Fibroblast of skin of right quadriceps (primary cell): ENCODE measurements around the gene NBPF1.
A peak's percentile ranks its signal among the peaks of the same experiment; 100 is the strongest.
"Not testable (repeated sequence)": the region's sequence is repeated elsewhere in the genome, so short reads cannot be mapped to it uniquely, and the experiment has no call there.

Experiments used
- DNase-seq: peaks from one replicate; pipeline ENCODE4 v3.0.0-alpha.2; 2013

The NBPF1 gene

DNA sequence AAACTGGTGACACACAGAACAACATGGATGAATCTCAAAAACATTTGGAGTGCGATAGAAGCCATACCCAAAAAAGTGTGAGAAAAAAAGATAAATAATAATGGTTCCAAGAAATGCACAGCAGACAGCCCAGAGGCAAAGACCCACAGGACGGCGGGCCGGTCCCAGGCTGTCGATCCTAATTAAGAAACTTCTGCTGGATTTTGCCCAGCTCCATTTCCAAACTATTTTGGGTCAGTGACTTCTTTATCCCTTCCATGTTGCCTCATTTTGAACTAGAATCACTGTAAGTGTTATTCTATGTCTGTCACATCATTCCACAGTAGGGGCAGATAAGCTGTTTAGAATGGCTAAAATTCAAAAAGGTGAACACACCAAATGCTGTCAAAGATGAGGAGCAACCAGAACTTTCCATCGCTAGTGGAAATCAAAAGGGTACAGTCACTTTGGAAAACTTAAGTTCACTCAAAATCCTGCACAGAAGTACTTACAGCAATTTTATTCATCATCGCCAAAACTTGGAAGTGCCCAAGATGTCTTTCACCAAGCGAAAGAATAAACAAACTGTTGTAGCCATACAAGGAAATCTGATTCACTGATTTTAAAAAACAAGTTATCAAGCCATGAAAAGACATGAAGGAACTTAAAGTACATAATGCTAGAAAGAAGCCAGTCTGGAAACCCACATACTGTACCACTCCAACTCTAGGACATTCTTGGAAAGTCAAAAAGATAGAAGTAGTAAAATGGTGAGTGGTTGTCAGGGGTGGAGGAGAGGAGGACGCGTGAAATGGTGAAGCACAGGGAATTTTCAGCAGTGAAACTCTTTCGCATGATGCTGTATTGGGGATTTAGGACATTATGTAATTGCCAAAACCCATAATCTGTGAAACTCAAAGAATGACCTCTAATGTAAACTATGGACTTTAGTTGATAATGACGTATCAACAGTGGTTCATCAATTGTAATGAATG, 7.5 kb downstream of the NBPF1 start:
- no peak for DNase-seq

DNA sequence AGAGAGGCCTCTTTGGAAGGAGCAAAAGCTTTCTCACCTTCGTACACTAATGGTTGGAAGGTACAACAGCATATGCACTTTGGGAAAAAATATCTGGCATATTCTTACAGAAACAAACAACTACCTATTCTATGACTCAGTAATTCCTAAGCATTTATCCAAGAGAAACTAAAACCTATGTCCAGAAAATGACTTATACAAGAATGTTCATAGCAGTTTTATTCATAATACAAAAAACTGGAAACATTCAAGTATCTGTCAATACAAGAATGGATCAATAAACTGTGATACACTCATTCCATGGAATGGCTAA, 8.2 kb downstream of the NBPF1 start:
- no peak for DNase-seq

- not testable (repeated sequence) for DNase-seq
Measured at GRCh38 chr1:16604514-16605212, 8.7 kb downstream of the NBPF1 start.

DNA sequence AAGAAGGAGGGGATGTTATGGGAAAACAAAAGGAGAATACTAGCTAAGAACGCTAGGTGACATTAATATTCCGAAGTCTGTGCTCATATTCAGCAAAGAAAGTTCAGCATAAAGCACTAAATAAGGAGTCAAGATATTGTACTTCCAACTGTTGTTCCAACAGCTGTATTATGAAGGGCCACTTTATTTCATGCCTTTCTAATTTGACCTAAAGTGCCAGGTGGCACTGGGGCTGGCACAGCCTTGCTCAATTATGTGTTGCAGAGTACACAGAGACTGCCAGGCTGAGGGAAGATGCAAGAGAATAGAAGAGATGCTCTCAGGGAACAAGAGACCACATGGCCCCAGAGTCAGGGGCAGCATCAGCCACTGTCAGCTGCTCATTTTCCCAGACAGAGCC, 9.7 kb downstream of the NBPF1 start:
- not testable (repeated sequence) for DNase-seq

- not testable (repeated sequence) for DNase-seq
Measured at GRCh38 chr1:16602336-16603011, 10.9 kb downstream of the NBPF1 start.

DNA sequence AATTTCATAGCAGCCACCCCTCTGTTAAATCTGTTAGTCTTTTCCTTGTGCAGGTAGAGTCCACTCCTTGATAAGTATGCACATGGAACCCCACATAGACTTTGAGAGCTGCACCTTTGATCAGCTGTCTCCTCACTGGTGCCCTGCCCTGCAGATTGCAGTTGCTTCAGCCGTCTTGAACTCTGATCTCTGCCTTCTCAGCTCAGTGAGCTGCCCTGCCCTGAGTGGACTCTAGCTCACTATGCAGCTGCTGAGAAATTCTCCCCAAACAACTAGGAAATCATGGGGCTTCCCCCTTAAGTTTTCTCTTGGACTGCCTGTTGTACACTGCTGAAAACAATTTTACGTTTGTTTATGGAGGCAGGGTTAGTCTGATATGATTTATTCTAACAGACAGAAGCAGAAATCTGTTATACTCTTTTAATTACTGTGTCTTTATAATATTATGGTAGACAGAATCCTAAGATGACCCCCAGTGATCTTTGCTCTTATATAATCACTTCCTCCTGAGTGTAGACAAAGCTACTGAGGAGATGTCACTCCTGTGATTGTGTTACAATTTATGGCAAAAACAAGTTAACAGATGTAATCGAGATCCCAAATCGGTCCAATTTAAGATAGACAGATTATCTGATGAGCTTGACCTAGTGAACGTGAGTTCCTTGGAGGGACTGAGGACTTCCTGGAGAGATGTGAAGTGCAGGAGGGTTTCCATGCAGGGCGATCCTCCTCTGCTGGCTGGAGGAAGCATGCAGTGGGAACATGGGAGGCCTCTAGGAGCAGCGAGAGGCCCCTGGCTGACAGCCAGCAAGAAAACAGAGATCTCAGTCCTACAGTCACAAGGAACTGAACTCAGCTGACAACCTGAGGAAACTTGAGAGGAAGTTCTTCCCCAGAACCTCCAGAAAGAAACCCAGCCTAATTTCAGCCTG, 12.2 kb downstream of the NBPF1 start:
- not testable (repeated sequence) for DNase-seq

- DNase-seq, result not testable (repeated sequence)
Measured at GRCh38 chr1:16599326-16599725, 14.0 kb downstream of the NBPF1 start.

DNA sequence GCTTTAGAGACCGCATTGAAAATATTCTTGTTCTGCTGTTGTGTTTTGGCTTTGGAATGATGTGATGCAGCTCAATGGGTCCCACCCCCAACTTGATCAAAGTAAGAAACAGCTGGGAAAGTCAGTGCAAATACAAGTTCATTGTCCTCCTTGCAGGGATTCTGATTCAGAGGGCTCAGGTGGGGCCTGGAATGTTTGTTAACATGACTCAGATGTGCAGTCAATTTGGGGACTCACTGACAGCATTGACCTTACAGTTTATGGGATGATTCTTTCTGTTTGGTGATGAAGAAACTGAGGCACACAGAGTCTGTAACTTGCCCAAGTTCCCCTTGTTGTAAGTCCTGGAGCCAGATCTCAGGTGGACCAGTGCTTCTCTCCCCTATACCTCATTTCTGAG, 18.1 kb downstream of the NBPF1 start:
- DNase-seq, result not testable (repeated sequence)

- DNase-seq, result not testable (repeated sequence)
Measured at GRCh38 chr1:16591845-16592244, 21.5 kb downstream of the NBPF1 start.

DNA sequence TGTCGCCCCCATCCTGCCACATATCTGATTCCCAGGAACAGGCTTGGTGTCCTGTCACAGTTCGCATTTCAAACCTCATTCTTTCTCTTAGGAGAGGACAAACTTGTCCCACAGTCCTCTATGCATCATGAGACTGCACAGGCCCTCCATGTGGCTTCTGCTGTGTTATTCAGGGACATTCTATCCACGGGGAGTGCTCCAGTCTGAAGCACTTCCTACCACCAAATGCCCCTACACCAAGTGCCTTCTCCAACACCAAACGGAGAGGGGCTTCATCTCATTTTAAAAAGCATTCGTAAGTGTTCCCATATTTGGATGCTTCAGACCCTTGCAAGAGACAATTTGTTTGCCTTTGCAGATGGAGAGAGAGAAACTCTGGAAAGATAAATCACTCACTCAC, 25.3 kb downstream of the NBPF1 start:
- DNase-seq, result not testable (repeated sequence)

GRCh38 chr1:16587639-16588038, 25.7 kb downstream of the NBPF1 start:
- DNase-seq, result not testable (repeated sequence)

DNA sequence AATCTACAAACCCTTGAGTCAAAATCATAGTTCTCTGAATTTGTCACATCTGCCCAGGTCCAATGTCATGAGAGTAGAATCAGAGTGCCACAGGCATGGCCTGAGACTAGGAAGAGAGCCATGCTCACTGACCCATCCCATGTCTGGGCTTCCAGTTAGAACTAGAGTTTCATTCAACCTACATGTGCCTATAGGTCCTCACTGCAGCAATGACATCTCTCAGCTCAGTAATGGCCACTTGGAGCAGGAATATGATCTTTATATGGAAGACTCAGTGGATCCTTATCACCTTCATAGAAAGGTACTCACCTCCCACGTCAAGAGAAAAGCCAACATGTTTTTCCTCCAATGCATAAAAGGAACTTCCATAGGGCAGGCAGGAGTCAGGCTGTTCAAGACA, 48.0 kb downstream of the NBPF1 start:
- not testable (repeated sequence) for DNase-seq

DNA sequence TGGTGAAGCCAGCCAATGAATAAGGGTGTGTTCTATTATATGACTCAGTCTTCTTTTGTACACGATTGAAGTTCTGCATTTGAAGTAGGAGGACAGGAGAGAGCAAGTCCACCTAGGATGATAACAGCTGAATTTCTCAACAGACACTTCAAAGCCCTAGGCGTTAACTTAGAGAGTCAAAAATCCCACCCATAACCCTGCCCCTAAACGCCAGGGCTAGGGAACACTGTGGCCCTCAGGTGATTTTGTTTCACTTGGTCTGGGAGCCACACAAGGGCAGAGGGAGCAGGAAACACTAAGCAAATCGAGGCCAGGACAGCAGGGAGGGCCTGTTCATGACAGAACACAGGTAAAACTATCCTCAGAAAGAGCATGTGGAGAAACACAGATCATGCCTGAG, 52.3 kb downstream of the NBPF1 start:
- DNase-seq, result not testable (repeated sequence)

DNA sequence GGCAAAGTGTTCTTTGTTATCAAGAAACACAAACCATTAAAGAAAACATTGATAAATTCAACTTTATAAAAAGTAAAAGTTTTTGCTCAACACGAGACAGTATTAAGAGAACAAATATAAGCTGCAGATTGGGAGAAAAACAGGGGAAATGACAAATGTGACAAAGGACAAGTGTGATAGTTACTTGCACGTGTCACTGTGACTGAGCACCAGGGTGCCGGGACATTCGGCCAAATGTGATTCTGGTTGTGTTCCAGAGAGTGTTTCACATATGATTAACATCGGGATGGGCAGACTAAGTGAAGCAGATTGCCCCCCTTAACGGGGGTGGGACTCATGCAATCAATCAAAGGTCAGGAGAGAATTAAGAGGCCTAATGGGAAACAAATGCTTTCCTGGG, 52.9 kb downstream of the NBPF1 start:
- not testable (repeated sequence) for DNase-seq

GRCh38 chr1:16559688-16560087, 53.7 kb downstream of the NBPF1 start:
- DNase-seq, result not testable (repeated sequence)

GRCh38 chr1:16557034-16557433, 56.3 kb downstream of the NBPF1 start:
- not testable (repeated sequence) for DNase-seq

DNA sequence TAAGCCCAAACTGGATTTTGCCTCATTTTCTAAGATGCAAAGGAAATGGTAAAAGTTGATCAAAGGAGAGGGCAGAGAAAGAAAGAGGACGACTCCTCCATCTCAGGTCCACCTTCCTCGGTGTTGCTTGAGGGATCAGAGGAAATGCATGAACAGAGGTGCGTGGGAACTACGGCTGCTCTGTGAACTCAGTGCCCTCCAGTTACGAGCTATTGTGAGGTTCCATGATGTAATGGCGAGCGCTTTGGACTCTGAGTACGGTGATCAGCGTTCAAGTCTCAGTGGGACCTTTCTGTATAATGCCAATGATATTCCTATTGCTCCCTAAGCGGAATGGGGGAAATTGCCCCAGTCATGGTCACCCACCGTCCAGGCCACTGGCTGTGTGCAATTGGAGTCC, 60.1 kb downstream of the NBPF1 start:
- DNase-seq, result not testable (repeated sequence)

DNA sequence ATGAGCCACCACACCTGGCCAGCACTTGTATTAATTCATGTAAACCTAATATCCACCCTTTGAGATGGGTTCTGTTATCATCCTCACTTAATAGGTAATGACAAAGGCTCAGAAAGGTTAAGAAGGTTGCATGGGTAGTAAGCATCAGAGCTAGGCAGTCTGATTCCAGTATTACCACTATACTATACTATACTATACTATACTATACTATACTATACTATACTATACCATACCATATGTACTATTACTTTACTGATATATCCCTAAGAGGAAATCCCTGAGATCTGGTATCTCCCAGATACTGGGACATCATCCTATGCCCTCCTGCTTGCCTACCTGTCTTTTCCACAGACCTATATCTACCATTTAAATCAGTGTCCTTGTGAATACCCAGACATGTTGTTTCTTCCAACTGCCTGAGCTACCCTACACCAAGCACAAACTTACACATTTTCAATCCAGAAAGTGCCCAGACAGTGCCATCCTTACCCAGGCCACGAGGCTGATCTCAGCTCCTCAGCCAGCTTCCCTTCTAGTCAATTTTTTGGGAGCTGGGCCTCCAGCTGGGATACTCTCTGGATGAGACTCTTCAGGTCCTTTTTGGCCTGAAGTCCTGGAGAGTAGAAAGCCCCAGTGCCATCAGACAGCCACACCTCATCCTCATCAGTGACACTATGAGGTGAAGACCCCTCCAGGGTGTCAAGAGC, 63.0 kb downstream of the NBPF1 start:
- not testable (repeated sequence) for DNase-seq

DNA sequence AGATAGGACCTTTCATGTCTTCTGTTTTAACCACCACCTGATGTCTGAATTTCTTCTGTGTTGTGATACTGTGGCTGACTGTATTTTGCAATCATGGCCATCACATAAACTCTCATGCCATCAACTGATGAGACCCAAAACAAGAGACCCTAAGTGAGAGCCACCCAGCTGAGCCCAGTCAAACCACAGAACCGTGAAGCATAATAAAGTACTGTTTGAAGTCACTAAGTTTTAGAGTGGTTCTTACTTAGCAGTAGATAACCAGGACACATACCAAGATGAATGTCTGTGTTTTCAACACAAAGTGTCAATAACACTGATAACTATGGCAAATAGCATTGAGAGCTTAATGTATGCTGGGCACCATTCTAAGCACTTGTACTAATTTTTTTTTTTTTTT, 63.8 kb downstream of the NBPF1 start:
- not testable (repeated sequence) for DNase-seq

DNA sequence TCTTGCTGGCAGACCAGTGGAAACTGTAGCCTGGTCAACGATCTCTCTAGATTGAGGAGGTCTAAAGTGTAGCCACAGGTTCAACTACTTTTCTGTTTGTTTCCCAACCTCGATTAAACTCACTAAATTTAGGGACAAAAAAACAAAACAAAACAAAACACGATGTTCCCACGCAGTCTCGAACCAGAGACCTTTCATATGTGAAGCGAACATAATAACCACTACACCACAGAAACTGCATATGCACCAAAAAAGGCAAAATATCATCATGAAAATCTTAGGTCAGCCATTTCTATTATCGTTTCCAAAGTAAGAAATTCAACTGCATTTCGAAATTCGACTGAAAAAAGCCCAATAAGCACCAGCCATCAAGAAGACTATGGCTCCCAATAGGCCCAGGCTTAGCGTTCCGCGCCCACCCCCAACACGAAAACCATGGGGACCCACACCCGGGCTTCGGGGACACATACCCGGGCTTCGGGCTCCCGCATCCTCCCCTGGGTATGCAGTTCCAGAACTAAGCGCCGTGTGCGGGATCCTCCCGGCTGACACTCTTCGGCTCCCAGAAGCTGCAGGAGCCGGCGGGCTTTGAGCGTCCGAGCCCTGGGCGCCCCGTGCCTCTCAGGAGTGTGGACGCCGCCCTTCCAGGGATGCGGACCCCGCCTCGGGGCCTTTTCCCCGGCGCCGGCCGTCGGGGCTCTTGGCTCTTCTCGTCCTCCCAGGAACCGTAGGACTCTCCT, 65.7 kb downstream of the NBPF1 start:
- DNase-seq, result not testable (repeated sequence)

DNA sequence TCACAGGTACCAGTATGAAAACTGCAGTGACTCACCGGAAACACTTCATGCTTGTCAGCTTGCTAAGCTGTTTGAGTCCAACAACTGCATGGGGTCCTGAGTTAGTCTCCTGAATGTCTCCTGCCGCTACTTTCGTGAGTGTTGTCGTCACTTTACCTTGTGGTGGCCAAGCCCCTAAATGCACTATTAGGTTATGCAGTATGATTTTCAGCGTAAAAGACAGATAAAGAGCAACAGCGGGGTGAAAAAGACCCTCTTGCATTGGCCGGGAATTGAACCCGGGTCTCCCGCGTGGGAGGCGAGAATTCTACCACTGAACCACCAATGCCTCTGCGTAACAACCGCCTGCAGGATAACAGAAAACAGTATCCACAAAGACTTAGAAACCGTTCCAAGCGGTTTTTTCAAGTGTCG, 67.7 kb downstream of the NBPF1 start:
- peak; percentile 15 for DNase-seq
